GM12878 (cell line): Measurements from ENCODE around the gene SFMBT1. TPM values are rescaled to one million over a fixed set of nuclear protein-coding genes. Genes with fewer than 3 reads are reported as not detected.

Source experiments
- ATAC-seq: fragments of 200-7000 bp; cut with Tn5 transposase; 3 replicates; pipeline ENCODE4 v1.9.1; 2020; ENCODE audit warnings: mild to moderate bottlenecking, moderate library complexity
- BruUV-seq: library from RNA; stranded (reverse); fragments of 400-500 nt; replicated peaks from 2 replicates; lab custom pipeline; 2021; lab: Mats Ljungman, UMichigan
- CTCF ChIA-PET: fragments of 300-600 bp; sonication (Branson Sonifier 250); formaldehyde crosslinking; extraction: SDS; loops from one replicate; lab custom pipeline; 2021; ENCODE audit warnings: inconsistent platforms; lab: Yijun Ruan, JAX
- POLR2A ChIA-PET: fragments of 350-600 bp; formaldehyde crosslinking; extraction: SDS; loops from one replicate; lab custom pipeline; 2021; ENCODE audit warnings: inconsistent platforms; lab: Charles Lee
- RAD21 ChIA-PET: fragments of 300-600 bp; sonication (Branson Sonifier 250); formaldehyde crosslinking; loops from one replicate; lab custom pipeline; 2023; ENCODE audit warnings: antibody characterized with exemption; ENCODE audit not compliant: unreplicated experiment; lab: Charles Lee
- SMC1A ChIA-PET: fragments of 300-600 bp; sonication (Branson Sonifier 250); formaldehyde crosslinking; loops from one replicate; lab custom pipeline; 2023; ENCODE audit not compliant: unreplicated experiment, uncharacterized antibody; lab: Charles Lee
- DNase-seq: peaks from one replicate; pipeline ENCODE4 v3.0.0-alpha.2; 2011; ENCODE audit warnings: low read depth, low spot score
- FAIRE-seq: peaks from 3 replicates; lab custom pipeline; 2011; peaks lifted over from hg19 to GRCh38; lab: Jason Lieb, UNC
- H2AFZ ChIP-seq: 2 replicates; pipeline ENCODE4 v1.6.0; 2011; ENCODE audit warnings: low read depth, low read length, control low read depth; ENCODE audit not compliant: control insufficient read depth
- H3K27ac ChIP-seq: 2 replicates; pipeline ENCODE4 v1.5.1; 2011; ENCODE audit warnings: control low read depth; ENCODE audit not compliant: control insufficient read depth, insufficient read depth
- H3K27me3 ChIP-seq, 2 experiments: replicated peaks in 1 of 2; 2 replicates each; pipeline versions ENCODE4 v1.6.0 to v1.6.1; 2011; ENCODE audit warnings: low read length in 1 of 2; ENCODE audit not compliant: control insufficient read depth in 2 of 2, insufficient read depth in 2 of 2
- H3K36me3 ChIP-seq, 2 experiments: 2 replicates each; pipeline ENCODE4 v1.5.1; 2011; ENCODE audit warnings: low read length in 1 of 2; ENCODE audit not compliant: control insufficient read depth in 2 of 2, insufficient read depth in 2 of 2
- H3K4me1 ChIP-seq: 2 replicates; pipeline ENCODE4 v1.6.1; 2011; ENCODE audit warnings: mild to moderate bottlenecking, low read length, moderate library complexity, mixed read lengths; ENCODE audit not compliant: control insufficient read depth, insufficient read depth
- H3K4me2 ChIP-seq: 2 replicates; pipeline ENCODE4 v1.6.0; 2011; ENCODE audit warnings: control low read depth; ENCODE audit not compliant: control insufficient read depth, insufficient read depth
- H3K4me3 ChIP-seq: fragments of 200-600 bp; sonication (generic); 2 replicates; pipeline ENCODE4 v1.5.1; 2016
- H3K79me2 ChIP-seq: 2 replicates; pipeline ENCODE4 v1.6.0; 2011; ENCODE audit warnings: low read length; ENCODE audit not compliant: control insufficient read depth, insufficient read depth
- H3K9ac ChIP-seq: 2 replicates; pipeline ENCODE4 v1.8.0; 2011; ENCODE audit warnings: low read length, control low read depth, mixed read lengths; ENCODE audit not compliant: control insufficient read depth, insufficient read depth
- H3K9me3 ChIP-seq: replicated peaks from 3 replicates; pipeline ENCODE4 v1.5.1; 2011; ENCODE audit warnings: mild to moderate bottlenecking, low read length; ENCODE audit not compliant: control insufficient read depth, insufficient read depth
- H4K20me1 ChIP-seq: 2 replicates; pipeline ENCODE4 v1.6.0; 2011; ENCODE audit not compliant: control insufficient read depth, insufficient read depth
- EGR1 ChIP-seq, 2 experiments: IDR thresholded peaks; 1 replicate in 1 of 2; 2 replicates in 1 of 2; pipeline ENCODE4 v1.6.1; 2011 to 2012; ENCODE audit warnings: low read depth in 2 of 2, low read length in 2 of 2, borderline replicate concordance in 1 of 2, mild to moderate bottlenecking in 1 of 2, moderate library complexity in 1 of 2
- GABPA ChIP-seq: IDR thresholded peaks from 2 replicates; pipeline ENCODE4 v1.6.1; 2014; ENCODE audit warnings: antibody characterized with exemption, low read depth, mild to moderate bottlenecking, inconsistent platforms
- GATAD2B ChIP-seq: fragments of 450-650 bp; conservative IDR thresholded peaks from 2 replicates; pipeline ENCODE4 v1.6.1; 2017; ENCODE audit warnings: low read depth, mild to moderate bottlenecking, moderate library complexity
- HDAC6 ChIP-seq: fragments of 200-600 bp; sonication (generic); IDR thresholded peaks from one replicate; pipeline ENCODE4 v1.8.0; 2017; ENCODE audit warnings: antibody characterized with exemption; ENCODE audit not compliant: unreplicated experiment
- POU2F2 ChIP-seq: IDR thresholded peaks from 3 replicates; pipeline ENCODE4 v1.6.1; 2011; ENCODE audit warnings: low read depth, mild to moderate bottlenecking, low read length, borderline replicate concordance
- RAD51 ChIP-seq: fragments of 450-650 bp; IDR thresholded peaks from 2 replicates; pipeline ENCODE4 v1.6.1; 2016; ENCODE audit warnings: moderate library complexity, mild to moderate bottlenecking, inconsistent platforms
- SPI1 ChIP-seq: IDR thresholded peaks from 2 replicates; pipeline ENCODE4 v1.6.1; 2011; ENCODE audit warnings: low read depth, mild to moderate bottlenecking, low read length, moderate library complexity, borderline replicate concordance; ENCODE audit not compliant: insufficient read depth
- TCF3 ChIP-seq: IDR thresholded peaks from 2 replicates; pipeline ENCODE4 v1.6.1; 2012; ENCODE audit warnings: low read depth, mild to moderate bottlenecking, low read length, borderline replicate concordance; ENCODE audit not compliant: insufficient read depth
- TCF7 ChIP-seq: IDR thresholded peaks from 2 replicates; pipeline ENCODE4 v1.6.1; 2014; ENCODE audit warnings: antibody characterized with exemption, borderline replicate concordance
- USF1 ChIP-seq: IDR thresholded peaks from 2 replicates; pipeline ENCODE4 v1.6.1; 2011; ENCODE audit warnings: borderline replicate concordance, low read depth, mild to moderate bottlenecking, moderate library complexity, mixed read lengths, low read length; ENCODE audit not compliant: insufficient read depth; ENCODE audit errors: extremely low read length
- YY1 ChIP-seq: IDR thresholded peaks from 2 replicates; pipeline ENCODE4 v1.6.1; 2011; ENCODE audit warnings: low read depth, mild to moderate bottlenecking, low read length
- ZNF384 ChIP-seq: IDR thresholded peaks from 2 replicates; pipeline ENCODE4 v1.6.1; 2012; ENCODE audit warnings: low read depth, mild to moderate bottlenecking, low read length, improper control_type of control experiment, borderline replicate concordance
- WGBS: methylation state at CpG from one replicate; pipeline ENCODE4 v1.1.6; 2016; ENCODE audit warnings: low lambda C conversion rate; ENCODE audit not compliant: insufficient replicate concordance, insufficient coverage; ENCODE audit errors: missing lambda C conversion rate; 5-methylcytosine and 5-hydroxymethylcytosine counted together
- in situ Hi-C: fragments of 300-500 bp; cut with MboI; formaldehyde crosslinking; loops from 9 replicates; pipeline ENCODE4 v1.14.3; 2018; ENCODE audit warnings: mixed read lengths
- intact Hi-C: fragments of 100-400 bp; cut with micrococcal nuclease; formaldehyde crosslinking; loops from one replicate; pipeline ENCODE4 v1.14.2; 2022; ENCODE audit not compliant: unreplicated experiment
- polyA plus RNA-seq, 11 experiments: library from polyadenylated mRNA; depleted of rRNA in 4 of 11; unstranded in 6 of 11; stranded (reverse) in 5 of 11; fragments of >200 nt; fragmentation: Nextera tagmentation in 4 of 11; fragmentation: Illumina TruSeq in 1 of 11; extraction: Ambion mirVana in 4 of 11; extraction: Trizol in 1 of 11; gene quantifications; 1 replicate in 1 of 11; 2 replicates in 10 of 11; pipeline versions ENCODE4 v1.2.1 to v1.2.3, GENCODE V29; 2011 to 2016; ENCODE audit warnings: inconsistent platforms in 2 of 11, missing spikeins in 2 of 11, low read depth in 1 of 11
- total RNA-seq, 4 experiments: library from RNA; depleted of rRNA in 3 of 4; stranded (reverse); fragments of >200 nt in 3 of 4; fragmentation: Illumina TruSeq in 1 of 4; extraction: Trizol in 1 of 4; gene quantifications; 2 replicates each; pipeline versions ENCODE4 v1.2.1 to v1.2.3, GENCODE V29; 2013 to 2021
- TF ChIP-seq, protein P1 (sequence below): fragments of 450-650 bp; IDR thresholded peaks from 2 replicates; pipeline ENCODE4 v1.6.1; 2017; ENCODE audit warnings: mild to moderate bottlenecking, moderate library complexity

SFMBT1 gene
- total and polyA plus RNA-seq, 10 of the 15 experiments (the other 5 are each of a cell fraction or from before 2014, with no cell fraction given), result 3.2 to 19.5 (median 11.4) TPM

DNA sequence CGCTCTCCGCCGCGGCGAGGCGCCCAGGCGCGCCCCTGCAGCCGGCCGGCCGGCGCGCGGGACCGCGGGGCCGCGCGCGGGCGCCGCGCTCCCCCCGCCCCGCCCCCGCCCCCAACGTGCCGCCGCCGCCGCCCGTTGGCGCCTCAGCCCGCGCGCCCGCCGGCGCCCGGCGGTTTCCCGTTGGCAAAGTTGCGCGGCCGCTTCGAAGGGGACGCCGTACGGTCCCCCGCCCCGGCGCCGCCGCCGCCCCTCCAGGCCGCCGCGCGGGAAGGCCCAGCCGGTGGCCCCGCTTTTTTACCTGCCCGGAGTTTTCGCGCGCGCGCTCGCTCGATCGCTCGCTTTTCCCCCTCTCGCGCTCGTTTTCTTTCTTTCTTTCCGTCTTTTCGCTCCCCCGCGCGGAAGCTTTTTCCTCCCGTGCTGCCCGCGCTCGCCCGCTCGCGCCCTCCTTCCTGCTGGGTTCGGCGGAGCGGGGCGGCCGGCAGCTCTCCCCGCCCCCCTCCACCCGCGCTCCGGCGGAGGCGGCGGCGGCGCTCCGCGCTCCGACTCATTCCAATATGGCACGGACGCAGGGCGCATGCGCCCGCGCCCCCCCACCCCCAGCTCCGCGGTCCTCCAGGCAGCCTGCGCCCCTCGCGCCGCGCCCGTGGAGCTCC is at the start of gene SFMBT1 (continued):
- TF ChIP-seq ZNF384 (no peak), RAD51 (no peak), GABPA (no peak), HDAC6 (no peak), YY1 (peak; percentile 82), GATAD2B (no peak; the same call in 1 of the 2 replicates), TCF7 (no peak)

DNA sequence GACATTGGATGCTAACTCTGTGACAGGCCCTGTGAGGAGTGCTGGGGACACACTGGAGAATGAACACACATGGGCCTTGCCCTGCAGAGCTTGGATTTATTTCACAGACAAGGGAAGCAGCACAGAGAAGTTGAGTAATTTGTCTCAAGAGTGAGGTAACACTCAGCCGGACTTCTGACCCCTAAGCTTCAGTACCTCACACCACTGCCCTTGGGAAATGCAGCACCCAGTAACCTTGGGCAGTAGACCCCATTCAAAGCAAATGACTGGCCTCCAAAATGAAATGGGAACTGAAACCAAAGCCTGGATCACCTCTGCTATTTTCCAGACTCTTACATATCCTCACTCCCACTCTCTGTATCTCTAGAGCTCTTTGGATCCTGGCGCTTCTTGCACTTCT is 47.1 kb upstream of the SFMBT1 start:
- H2AFZ ChIP-seq, result no peak overlapping the region
- no peaks in the 10 kb centered on the region for H3K79me2 ChIP-seq
- H3K36me3 ChIP-seq, result peaks cover 15 to 26% of the 10 kb centered on the region in 2 experiments
- peak; percentile 38; the same call in 1 of the 2 replicates for TF ChIP-seq SPI1
- no peak for TF ChIP-seq POU2F2
- no peak for TF ChIP-seq TCF3
- TF ChIP-seq EGR1 (IDR thresholded peaks at IDR 0.05; ENCODE audit: borderline replicate concordance in 1 of 2, low read depth in 2 of 2, low read length in 2 of 2), result no peak
- no peak for TF ChIP-seq USF1
- TF ChIP-seq, protein P1, sequence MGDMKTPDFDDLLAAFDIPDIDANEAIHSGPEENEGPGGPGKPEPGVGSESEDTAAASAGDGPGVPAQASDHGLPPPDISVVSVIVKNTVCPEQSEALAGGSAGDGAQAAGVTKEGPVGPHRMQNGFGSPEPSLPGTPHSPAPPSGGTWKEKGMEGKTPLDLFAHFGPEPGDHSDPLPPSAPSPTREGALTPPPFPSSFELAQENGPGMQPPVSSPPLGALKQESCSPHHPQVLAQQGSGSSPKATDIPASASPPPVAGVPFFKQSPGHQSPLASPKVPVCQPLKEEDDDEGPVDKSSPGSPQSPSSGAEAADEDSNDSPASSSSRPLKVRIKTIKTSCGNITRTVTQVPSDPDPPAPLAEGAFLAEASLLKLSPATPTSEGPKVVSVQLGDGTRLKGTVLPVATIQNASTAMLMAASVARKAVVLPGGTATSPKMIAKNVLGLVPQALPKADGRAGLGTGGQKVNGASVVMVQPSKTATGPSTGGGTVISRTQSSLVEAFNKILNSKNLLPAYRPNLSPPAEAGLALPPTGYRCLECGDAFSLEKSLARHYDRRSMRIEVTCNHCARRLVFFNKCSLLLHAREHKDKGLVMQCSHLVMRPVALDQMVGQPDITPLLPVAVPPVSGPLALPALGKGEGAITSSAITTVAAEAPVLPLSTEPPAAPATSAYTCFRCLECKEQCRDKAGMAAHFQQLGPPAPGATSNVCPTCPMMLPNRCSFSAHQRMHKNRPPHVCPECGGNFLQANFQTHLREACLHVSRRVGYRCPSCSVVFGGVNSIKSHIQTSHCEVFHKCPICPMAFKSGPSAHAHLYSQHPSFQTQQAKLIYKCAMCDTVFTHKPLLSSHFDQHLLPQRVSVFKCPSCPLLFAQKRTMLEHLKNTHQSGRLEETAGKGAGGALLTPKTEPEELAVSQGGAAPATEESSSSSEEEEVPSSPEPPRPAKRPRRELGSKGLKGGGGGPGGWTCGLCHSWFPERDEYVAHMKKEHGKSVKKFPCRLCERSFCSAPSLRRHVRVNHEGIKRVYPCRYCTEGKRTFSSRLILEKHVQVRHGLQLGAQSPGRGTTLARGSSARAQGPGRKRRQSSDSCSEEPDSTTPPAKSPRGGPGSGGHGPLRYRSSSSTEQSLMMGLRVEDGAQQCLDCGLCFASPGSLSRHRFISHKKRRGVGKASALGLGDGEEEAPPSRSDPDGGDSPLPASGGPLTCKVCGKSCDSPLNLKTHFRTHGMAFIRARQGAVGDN, result no peak
- FAIRE-seq (no peak), DNase-seq (no peak), ATAC-seq (no peak)
- H3K4me3 ChIP-seq, result no peak overlapping the region
- ChIA-PET SMC1A (interaction anchor here (0.7 kb wide), 1 partner anchor 334 kb away, joined by 3 read pairs; no protein-coding TSS in a partner anchor), CTCF (interaction anchor here (1.3 kb wide), 1 partner anchor 9 kb away, joined by 4 read pairs; no protein-coding TSS in a partner anchor), RAD21 (no interaction called here), POLR2A (no interaction called here)
- no peak overlapping the region for H3K27ac ChIP-seq
- 81% methylated on average over 2 of the region's 2 CpGs for WGBS
- no peaks in the 10 kb centered on the region for H3K9me3 ChIP-seq
- intact Hi-C loops (no loop called here), in situ Hi-C loops (no loop called here)
- H3K4me2 ChIP-seq, result no peak overlapping the region
- no peaks in the 10 kb centered on the region for H4K20me1 ChIP-seq
- H3K4me1 ChIP-seq, result no peaks in the 10 kb centered on the region
- no peaks in the 10 kb centered on the region for H3K27me3 ChIP-seq
- BruUV-seq, result no TSS peak
- no peak overlapping the region for H3K9ac ChIP-seq
